HG03108 (cell line): ENCODE results near the gene UGT2B11.
"Not testable (repeated sequence)": the region's sequence is repeated elsewhere in the genome, so short reads cannot be mapped to it uniquely, and the experiment has no call there.

Experiments
- ATAC-seq: cut with Tn5 transposase; IDR thresholded peaks from one replicate; pipeline ENCODE4 v1.9.1; 2021; ENCODE audit warnings: moderate library complexity; ENCODE audit not compliant: unreplicated experiment

Gene UGT2B11

DNA sequence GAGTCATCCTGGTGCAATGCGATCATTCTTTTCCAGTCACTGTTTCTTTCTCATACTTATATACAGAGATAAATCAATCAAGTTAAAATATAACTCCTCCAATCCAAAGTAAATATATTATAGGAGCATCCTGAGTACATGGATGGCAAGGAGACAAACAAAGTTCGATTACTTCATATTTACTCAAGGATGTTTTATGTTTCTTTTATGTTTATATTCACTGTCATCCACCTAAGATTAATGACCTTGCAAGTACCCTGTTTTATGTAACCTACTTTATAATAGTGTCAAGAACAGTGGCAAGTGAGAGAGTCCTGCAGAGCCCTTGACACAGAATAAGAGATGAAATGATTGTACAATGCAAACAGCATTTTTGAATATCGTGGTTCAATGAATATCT, at the start of gene UGT2B11:
Gene UGT2B11, minus strand, starts transcription at position 33 of the 400 bp plus-strand sequence. Its CDS starts 26 bp downstream, at position 7.
- ATAC-seq = no peak

DNA sequence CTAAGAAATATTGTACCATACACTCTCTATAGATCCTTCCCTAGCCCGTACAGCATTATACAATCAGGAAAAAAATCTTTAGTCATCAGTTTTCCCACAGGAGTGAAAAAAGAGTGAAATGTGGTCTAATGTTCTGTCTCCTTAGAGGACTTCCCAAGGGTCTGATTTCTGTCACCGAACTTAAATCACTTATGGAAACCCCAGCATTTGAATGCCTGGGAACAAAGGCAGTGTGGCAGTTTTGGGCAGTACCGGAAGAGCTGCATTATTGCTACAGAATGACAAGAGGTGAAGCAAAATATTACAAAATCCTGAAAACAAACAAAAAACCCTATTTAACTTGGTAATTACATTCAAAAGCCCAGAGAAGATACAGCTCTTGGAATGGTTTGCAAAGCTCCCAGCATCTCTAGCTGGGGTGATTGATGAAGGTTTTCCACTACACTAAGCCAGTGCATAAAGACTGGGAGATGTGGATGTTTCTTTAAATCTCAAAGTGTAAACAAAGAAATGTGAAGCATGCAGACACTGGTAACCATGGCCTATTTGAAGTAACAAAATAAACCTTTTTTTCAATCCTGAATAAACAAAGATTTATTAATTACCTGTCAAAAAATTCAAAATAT, 38.7 kb upstream of the UGT2B11 start:
- not testable (repeated sequence) for ATAC-seq

- ATAC-seq = not testable (repeated sequence)
Observed at GRCh38 chr4:69250884-69251283, 36.3 kb upstream of the UGT2B11 start.

DNA sequence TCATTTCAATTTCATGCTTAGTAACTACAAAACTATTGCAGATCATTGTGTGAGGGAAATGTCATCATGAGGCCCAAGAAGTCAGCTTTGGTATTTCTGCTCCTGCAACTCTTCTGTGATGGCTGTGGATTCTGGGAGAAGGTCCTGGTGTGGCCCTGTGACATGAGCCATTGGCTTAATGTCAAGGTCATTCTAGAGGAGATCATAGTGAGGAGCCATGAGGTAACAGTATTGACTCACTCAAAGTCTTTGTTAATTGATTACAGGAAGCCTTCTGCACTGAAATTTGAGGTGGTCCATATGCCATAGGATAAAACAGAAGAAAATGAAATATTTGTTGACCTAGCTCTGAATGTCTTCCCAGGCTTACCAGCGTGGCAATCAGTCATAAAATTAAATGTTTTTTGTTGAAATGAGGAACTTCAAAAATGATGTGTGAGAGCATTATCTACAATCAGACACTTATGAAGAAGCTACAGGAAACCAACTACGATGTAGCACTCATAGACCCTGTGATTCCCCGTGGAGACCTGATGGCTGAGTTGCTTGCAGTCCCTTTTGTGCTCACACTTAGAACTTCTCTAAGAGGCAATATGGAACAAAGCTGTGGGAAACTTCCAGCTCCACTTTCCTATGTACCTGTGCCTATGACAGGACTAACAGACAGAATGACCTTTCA, 28.2 kb upstream of the UGT2B11 start:
- not testable (repeated sequence) for ATAC-seq

GRCh38 chr4:69241746-69242145, 27.2 kb upstream of the UGT2B11 start:
- not testable (repeated sequence) for ATAC-seq

GRCh38 chr4:69240787-69241186, 26.2 kb upstream of the UGT2B11 start:
- not testable (repeated sequence) for ATAC-seq

DNA sequence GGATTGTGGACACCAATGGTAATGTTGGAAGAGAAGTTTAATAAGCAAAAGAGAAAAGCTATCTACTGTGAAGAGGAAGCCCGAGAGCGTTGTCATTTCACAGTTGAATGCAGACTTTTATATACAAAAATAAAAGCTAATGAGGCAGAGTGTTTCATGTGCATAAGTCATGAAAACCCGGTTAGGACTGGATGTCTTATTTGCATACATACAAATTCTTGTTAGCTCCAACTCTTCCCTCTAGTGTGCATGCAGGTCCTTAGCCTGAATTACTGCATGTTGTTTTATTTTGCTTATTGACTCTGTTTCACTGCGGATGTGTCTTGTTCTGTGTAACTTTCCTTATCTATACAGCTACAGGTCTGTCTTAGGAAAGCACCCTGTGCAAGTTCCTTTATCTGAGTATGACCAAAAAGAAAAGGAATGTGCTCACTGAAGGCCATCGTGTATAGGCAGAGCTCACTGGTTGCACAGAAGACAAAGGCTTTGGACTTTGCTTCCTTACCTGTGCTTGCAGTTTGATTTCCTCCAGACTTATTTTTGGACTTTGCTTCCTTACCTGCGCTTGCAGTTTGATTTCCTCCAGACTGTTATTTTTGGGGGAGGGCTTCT, 25.1 kb upstream of the UGT2B11 start:
- no peak for ATAC-seq

DNA sequence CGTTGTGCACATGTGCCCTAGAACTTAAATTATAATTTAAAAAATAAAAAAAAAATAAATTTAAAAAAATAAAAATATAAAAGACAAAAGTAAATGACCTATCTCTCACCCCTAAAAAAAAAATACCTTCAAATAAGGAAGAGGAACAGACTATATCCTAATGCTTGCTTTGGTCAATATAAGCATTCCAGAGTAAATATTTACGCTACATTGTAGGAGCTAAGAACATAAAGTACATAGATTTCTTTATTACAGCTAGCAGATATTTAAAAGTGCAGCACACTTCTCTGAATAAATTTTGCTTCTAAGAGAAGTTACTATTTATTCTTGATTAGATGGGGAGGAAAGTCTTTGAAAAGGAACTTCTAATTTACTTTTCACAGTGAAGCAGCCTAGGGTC, 24.5 kb upstream of the UGT2B11 start:
- no peak for ATAC-seq

GRCh38 chr4:69224891-69225290, 10.3 kb upstream of the UGT2B11 start:
- no peak for ATAC-seq

GRCh38 chr4:69223277-69223676, 8.7 kb upstream of the UGT2B11 start:
- ATAC-seq = not testable (repeated sequence)

- ATAC-seq = not testable (repeated sequence)
Observed at GRCh38 chr4:69218491-69218890, 3.9 kb upstream of the UGT2B11 start.

GRCh38 chr4:69210911-69211310, 3.6 kb downstream of the UGT2B11 start:
- ATAC-seq = no peak

- not testable (repeated sequence) for ATAC-seq
Observed at GRCh38 chr4:69198506-69198905, 16.0 kb downstream of the UGT2B11 start.

DNA sequence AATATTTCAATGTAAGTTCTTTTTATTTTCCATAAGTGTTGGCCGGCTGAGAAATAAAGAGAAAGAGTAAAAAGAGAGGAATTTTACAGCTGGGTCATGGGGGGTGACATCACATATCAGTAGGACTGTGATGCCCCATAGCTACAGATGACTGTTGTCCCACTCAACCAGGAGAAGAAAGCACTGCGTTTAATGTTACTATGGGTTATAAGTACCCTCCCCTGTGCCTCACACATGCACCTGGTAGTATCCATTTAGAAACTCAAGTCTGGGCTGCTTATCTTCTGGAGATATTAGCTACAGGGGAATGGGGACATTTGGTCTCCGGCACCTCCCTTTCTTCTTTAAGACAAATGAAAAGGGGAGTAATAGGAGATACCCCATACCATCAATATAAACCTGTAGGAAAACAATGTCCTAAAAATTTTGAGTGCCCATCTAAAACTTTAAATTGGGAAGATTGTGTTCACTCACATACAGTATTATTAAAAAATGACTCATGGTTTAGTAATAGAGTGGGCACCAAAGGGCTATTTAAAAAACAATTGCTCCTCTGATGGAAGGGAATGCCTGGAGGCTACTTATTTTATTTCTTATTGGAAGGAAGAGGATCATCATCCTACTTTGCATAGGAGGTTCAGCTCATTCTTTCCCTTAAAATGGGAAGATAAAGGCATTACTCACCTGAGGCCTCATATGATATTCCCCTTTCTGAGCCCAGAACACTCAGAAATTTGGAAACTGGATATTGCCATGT, 18.2 kb downstream of the UGT2B11 start:
- no peak for ATAC-seq

GRCh38 chr4:69194166-69194565, 20.4 kb downstream of the UGT2B11 start:
- no peak for ATAC-seq

GRCh38 chr4:69191905-69192304, 22.6 kb downstream of the UGT2B11 start:
- ATAC-seq = not testable (repeated sequence)

- not testable (repeated sequence) for ATAC-seq
Observed at GRCh38 chr4:69190621-69191020, 23.9 kb downstream of the UGT2B11 start.

GRCh38 chr4:69181519-69182169, 32.9 kb downstream of the UGT2B11 start:
- ATAC-seq = not testable (repeated sequence)

- ATAC-seq = not testable (repeated sequence)
Observed at GRCh38 chr4:69179817-69180216, 34.7 kb downstream of the UGT2B11 start.

DNA sequence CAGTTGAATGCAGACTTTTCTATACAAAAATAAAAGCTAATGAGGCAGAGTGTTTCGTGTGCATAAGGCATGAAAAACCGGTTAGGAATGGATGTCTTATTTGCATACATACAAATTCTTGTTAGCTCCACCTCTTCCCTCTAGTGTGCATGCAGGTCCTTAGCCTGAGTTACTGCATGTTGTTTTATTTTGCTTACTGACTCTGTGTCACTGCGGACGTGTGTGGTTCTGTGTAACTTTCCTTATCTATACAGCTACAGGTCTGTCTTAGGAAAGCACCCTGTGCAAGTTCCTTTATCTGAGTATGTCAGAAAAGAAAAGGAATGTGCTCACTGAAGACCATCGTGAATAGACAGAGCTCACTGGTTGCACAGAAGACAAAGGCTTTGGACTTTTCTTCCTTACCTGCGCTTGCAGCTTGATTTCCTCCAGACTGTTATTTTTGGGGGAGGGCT, 35.8 kb downstream of the UGT2B11 start:
- ATAC-seq = not testable (repeated sequence)
